GM21367 (cell line): ENCODE data around the gene PLEKHG1.

Experiments used
- ATAC-seq: cut with Tn5 transposase; IDR thresholded peaks from one replicate; pipeline ENCODE4 v1.9.1; 2021; ENCODE audit not compliant: unreplicated experiment

PLEKHG1 gene

DNA sequence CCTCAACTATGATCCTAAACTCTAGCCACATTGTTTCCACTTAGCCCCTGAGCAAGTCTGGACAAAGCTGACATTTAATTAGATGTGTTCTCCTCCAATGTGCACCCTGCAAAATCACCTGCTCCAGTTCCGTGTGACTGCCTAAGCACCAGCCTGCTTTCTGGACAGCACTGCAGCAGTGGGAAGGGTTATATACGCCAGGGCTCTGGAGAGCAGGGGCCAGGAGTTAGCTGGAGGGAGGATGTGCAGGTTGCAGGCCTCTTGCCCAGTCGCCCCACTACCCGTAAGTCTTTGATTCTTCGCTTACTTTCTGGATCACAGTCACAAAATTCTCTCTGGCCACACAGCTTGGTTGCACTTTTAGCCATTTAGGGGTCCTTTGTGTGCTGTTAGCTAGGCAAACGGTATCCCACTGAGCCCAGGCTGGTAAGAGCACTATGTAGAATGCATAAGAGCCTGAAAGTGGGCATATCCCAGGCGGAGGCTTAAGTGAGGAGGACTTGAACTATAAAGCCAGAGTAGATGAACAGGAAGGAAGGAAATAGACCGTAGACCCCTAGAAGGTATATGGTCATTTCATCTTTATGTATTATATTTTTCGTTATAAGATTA lies 10.7 kb upstream of the PLEKHG1 start:
- no peak for ATAC-seq

DNA sequence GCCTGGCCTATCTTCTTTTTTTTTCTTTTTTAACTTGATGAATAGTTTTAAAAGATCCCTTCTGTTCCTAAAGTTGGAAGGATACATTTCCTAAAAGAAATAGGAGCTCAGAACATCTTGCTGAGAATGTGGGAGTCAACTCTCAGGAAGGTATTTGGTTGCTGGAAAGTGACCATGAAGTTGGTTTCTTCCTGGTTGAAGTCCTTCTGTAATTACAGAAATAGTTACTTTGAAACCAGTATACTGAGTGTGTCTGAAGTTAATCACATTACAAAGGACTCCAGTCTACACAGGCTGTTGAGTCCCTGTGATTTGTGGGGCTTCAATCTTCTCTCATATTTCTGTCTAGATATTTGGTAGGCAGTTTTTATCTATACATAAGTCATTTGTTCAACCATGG lies 9.8 kb upstream of the PLEKHG1 start:
- no peak for ATAC-seq

DNA sequence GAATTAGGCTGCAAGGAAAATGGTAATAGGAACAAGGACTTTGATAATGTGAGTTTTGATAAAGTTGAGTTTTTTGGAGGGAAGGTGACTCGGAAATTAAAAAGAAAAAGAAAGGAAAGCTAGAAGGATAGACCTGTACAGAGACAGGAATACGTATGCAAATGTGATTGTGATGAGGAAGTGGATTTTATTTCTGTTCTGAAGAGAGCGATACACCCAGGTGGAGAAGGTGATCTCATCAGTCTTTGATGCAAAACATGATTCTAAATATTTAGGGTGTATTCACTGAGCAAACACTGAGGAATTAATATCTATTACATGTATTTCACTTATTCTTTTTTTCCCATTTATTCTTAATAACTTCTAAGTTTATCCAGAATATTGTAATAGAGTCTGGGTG lies 9.2 kb upstream of the PLEKHG1 start:
- no peak for ATAC-seq

DNA sequence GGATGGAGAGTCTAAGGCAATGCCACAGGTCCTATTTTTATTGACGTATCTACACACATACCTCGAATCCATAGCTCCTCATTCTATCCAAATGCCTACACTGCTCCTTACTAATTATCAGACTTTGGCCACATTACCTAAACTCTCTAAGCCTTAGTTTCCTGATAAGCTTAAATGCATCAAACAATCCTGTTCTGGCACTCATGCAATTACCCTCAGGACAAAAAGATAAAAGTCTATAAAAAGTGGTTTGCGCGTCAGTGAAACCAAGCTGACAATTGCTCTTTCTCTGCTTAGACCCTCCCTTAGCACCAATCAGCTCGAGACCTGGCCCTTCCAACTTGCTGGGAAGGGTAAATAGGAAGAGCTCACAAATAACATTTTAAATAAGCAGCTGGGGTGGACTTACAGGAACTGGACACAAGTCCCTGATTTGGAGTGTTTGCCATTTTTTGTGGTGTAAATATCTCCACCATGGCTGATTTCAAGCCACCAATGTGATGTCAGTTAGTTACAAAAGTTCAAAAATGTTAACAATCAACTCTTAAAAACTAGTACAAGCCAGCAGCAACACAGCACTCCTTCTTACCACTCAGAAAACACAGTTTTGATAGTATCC lies 7.2 kb upstream of the PLEKHG1 start:
- ATAC-seq: no peak

DNA sequence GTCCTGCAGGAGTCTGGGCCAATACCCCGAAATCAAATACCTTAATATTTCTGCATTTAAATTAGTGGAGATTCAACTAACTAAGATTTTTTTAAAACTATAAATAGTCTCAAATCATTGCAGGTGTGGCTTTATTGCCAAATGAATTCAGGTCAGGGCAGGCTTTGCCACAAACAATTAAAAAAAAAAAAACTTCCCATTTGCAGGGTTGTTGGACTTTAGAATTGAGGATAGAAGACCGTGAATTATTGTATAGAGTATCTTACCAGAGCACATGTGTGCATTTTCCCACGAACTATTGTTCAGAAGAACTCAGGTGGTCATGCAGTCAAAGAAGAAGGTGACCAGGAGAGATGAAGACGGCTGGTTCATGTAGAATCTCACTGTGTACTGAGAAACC lies 6.6 kb upstream of the PLEKHG1 start:
- ATAC-seq: no peak

DNA sequence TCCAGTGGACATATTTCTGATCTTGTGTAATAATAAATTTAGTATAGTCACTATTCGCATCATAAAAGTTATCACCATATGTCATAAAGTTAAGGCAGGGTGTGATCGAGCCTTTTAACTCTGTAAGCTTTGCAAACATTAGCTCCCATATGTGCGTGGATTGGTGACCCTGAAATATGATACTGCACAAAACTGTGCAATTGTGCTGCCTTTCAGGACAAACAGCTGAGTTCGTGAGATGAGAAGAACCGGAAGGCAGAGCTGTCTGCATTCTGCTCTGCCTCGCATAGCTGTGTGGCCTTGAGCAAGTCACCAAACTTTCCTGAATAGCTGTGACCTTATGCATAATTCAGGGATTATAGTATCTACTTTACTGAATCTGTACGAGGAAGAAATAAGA lies 3.2 kb upstream of the PLEKHG1 start:
- ATAC-seq: no peak

DNA sequence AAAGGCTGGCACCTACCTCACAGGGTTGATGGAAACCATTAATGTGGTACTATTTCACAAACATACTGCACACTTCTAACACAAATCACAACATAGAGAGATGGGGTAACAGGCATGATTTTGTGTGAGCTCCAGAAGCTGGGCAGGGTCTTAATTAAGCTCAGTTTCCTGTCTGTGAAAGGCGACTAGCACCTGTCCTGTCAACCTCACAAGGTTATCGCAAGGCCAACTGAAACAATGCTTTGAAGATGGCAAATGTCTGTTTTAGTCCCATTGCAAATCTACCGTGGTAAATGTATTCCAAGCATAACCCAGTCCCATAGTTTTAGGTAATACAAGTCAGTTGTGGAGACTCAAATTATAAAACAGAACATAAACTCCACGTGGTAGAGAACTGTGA lies 1.3 kb upstream of the PLEKHG1 start:
- no peak for ATAC-seq

DNA sequence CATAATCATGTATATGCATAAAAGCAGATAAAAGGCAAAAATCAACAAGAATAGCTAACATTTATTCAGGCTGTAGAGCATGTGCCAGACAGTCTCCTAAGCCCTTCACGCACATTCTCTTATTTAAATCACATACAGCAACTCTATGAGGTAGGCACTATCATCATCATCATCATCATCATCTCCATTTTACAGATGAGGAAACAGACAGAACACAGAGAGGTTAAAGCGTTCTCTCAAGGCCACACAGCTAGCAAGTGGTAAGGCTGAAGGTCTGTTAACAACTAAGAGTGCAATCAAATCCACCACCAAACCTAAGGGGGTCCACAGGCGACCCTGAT lies 857 bp upstream of the PLEKHG1 start:
- no peak for ATAC-seq

DNA sequence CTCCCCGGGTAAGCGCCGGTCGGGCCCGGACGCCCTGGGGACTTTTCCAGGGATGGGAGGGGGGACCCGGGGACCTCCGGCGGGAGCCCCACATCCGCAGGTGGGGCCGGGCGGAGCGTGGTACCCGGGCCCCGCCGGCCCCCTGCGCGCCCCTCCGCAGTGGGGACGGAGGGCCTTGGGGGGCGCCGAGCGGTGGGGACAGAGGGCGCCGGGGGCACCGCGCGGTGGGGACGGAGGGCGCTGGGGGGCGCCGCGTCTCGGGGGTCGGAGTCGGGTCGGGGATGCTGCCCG lies 270 bp downstream of the PLEKHG1 start:
- ATAC-seq: peak; percentile 27

DNA sequence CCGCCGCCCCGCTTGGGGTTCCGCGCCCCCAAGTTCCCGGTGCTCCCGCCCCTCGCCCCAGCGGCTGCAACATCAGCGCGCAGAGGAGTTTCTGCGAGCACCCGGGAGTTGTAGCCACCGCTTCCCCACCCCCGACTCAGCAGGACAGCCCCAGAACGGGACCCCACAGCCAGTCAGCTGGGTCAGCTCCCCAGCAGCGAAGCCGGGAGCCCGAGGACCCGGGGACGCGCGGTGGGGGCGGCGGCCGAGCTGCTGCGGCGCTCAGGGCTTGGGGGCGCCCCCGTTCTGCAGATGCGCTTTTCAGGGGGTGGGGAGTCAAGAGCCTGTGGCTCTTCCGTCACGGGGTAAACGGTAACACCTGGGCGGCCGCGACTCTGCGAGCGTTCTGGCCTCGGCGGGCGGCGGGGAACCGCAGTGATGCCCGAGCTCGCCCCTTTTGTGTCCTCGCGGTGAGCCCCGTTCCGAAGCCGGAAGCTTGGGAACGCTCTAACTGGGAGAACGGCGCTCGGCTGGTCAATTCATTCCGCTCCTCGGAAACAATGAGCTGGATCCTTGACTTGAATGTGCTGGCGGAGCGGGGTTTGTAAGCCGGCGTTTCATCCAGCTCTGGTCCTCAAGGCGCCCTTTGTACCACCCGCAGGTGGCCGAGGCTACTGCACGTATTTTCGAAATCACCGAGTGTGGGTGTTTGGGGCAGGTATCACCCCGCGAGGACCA lies 774 bp downstream of the PLEKHG1 start:
- ATAC-seq: peak; percentile 58

DNA sequence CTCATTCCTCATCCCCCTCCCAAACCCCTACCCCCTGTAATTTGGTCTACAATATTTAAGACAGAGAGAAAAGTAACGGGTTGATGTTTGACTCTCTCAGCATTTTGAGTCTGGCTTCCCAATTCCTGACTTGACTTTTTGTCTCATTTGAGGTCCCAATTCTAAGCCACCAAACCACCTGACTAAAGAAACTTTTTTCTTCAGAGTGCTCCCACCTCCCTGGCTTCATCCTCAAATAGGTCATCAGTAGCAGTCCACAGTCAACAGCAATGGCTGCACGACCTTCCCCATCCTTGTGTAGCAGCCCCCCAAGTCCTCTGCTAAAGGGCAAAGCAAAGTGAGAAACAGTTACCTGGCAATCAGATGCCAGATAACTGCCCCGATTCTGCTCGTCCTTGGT lies 1.8 kb downstream of the PLEKHG1 start:
- no peak for ATAC-seq

DNA sequence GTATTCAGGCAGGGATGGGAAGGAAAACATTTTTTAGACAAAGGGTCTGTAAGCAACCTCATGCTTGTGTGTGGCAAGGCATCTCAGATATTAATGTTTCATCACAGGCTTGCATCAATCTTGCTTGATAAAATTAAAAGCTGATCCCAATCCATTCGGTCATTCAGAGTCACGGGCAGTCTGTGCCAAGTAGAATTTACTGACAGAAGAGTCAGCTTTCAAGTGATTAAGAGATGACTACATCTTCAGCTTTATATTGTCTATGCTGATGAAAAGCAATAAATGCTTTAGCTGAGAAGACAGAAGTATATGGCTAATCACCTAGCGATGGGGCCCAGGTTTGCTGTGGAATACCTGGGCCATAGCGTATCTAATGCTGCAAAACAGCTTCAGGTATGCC lies 3.5 kb downstream of the PLEKHG1 start:
- no peak for ATAC-seq

DNA sequence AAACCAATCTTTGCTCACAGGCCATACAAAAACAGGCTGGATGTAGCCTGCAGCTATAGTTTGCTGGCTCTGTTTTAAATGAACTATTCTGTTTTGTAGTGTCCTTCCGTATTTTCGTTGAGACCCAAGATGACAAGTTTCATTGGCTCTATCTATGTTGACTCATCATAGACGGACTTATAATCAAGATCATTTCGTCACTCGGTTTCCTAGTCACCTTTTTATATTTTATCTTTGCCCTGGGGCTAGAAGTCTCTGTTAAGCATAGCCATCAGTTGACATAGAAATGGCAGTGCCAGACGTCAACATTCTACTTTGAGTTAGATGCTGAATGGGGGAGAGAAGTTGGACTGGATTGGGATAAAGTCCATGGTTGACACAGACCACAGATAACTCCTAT lies 4.8 kb downstream of the PLEKHG1 start:
- no peak for ATAC-seq

DNA sequence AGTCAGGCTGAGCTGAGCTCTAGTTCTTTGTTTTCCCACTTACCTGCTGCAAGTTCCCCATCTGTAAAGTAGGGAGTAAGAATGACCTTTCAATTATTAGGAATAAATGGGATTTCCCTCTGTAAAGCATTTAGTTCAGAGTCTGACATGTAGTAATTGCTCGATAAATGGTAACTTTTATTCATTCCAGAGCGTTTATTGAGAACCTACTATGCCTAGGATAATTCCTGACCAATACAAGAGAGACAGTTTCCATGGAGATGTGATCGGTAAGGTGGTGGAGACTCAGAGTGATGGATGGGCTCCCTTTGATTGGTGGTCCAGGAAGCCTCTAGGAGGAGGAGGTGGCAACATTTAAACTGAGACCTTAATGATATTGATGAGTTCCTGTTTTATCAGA lies 5.6 kb downstream of the PLEKHG1 start:
- no peak for ATAC-seq

DNA sequence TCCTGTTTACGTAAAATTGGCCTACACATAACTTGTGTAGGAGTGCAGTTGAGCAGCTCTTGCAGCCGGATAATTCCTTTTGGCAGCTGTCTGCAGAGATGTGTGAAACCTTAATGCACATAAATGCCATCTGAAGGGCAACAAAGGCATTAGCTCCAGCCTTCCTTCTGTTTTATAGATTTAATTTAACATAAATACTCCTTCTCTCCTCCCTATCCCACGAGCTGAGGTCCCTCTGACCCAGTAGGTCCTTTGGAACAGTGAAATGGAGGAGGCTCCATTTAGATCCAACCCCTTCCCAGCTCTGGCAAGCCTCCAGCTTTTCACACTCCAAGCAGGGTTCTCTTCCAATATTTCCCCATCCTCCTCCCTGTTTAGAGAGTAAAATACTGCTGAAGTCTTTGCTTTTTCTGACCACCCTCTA lies 6.5 kb downstream of the PLEKHG1 start:
- ATAC-seq: no peak

DNA sequence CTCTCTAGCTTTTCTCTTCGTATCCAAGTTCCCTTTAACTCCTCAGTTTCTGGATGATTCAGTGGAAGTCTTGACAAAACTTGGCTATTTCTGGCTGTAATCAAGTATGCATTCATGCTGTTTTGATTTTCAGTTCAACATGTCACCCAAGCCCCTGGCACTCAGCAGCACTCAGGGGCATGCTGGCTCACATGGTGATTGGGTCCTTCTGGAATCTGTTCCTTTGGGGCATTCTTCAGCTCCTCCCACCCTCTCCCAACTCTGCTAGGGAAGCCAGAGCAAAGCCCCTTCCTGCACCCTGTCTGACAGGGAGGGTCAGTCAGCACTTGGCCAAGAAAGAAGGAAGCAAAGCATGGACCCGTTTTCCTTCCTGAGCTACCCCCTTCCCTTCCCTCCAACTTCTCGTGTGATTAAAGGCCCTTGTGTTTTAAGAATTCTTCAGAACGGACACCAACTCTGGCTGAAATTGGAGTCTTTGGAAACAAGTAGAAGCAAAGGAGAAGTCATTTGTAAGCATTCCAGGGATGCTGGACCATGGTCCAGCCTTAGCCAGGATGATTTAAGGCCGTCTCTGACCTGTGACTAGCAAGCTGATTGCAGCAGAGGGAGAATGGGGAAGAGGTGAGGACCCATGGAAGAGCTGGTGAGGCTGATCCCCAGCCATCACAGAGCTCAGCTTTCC lies 7.1 kb downstream of the PLEKHG1 start:
- no peak for ATAC-seq

DNA sequence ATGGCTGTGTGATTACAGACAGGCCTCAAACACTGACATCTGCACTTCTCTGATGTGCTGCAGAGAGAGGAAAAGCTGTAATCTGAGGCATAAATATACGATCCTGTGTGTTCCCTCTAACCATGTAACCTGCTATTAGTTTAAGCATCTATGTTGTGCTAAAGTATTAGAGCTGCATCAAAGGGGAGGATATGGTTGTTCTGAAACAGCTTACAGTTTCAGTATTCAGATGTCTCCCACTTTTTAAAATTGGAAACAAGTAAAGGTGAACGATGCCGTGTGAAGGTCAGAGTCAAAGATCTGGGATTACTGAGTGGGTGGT lies 7.6 kb downstream of the PLEKHG1 start:
- no peak for ATAC-seq

DNA sequence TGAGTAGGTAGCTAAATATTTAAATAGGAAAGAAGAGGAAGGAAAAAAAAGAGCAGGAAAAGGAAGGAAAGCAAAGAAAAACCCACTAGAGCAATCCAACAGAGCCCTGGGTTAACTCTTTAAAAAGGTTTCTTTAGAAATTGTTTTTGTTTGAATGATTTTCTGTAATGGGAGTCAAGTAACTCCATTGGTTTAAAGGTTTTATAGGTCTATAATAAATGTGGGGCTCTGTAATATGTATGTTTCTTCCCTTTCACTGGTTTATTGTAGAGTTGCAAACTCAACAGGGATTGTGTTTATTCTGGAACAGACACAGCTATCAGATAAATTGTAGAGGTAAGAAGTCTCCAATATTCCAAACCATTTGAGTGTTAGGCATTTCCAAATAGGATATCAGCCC lies 10.9 kb downstream of the PLEKHG1 start:
- ATAC-seq: no peak

DNA sequence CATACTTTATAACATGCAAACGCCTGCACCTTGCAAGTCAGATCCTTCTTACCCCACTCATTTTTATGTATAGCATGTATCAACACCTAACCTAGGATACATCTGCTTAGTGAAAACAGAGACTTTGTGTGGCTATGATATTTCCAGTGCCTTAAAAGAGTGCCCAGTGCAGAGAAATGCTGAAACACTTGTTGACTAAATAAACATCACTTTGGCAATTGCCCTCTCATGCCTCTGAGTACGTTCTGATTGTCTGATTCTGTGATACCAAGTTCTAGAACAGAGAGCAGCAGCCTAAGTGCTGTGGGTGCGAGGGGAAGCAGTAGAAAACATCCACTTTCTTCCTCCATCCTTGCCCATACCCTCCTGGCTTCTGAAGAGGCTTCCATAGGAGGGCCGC lies 13.6 kb downstream of the PLEKHG1 start:
- ATAC-seq: no peak

DNA sequence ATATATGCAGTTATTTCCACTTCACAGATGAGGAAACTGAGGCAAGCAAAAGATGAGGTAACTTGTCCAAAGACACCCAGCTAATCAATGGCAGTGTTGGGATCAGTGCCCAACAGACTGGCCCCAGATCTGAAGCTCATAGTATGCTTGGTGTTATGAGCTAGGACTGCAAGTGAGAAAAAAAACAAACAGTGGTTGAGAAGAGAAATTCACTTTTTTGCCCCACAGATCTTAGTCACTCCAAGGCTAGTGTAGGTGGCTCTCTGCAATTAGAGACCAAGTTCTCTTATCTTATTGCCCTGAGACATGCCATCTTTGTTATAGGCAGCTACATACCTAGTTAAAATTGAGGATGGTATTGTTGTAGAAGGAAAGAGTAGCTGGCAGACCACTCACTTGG lies 16.3 kb downstream of the PLEKHG1 start:
- no peak for ATAC-seq

DNA sequence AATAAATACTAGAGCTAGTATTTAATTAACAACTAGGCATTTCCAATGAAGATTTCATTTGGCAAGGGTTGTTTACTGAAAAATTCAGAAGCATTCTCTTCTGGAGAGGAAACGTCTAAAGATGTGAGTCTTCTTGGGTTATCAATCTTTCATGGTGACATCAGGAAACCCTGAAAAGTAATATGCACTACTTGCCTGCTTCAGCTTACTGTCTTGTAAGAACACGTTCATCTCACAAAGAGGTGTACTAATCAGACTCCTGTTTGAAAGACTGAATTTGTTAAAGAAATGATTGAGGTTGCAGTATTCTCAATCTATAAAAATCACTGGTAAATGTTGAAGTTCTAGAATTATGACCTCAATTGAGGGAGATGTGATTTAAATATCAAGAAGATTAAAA lies 16.9 kb downstream of the PLEKHG1 start:
- no peak for ATAC-seq

DNA sequence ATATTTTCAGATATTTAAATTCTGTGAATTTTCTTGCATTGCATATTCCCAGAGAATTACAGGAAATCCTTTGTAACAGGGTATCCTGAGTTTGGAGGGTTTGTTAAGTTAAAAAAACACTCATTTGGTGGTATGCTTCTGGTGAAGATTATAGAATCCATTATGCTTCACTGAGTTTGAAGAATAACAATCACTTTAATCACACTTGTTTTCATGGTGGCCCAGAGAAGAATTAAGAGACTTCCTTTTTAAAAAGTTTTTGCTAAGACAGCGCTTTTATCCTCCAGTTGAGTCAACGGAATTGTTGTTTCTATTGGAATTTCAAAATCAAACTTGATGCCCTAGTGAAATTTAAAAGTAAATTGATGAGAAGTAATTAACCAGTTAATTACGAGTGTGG lies 17.4 kb downstream of the PLEKHG1 start:
- no peak for ATAC-seq
